ENCODE results near the gene PKD1.
A peak's percentile ranks its signal among the peaks of the same experiment; 100 is the strongest.
"Not testable (repeated sequence)": the region's sequence is repeated elsewhere in the genome, so short reads cannot be mapped to it uniquely, and the experiment has no call there.

PKD1 gene

GRCh38 chr16:2105291-2105690 lies 30.4 kb downstream of the PKD1 start:
- not testable (repeated sequence) for DNase-seq

- not testable (repeated sequence) for DNase-seq
These were observed 31.2 kb downstream of the PKD1 start for GRCh38 chr16:2104464-2104863.

- no peak for DNase-seq
These were observed 33.2 kb downstream of the PKD1 start for GRCh38 chr16:2102471-2102870.

GRCh38 chr16:2101581-2101980 lies 34.1 kb downstream of the PKD1 start:
- DNase-seq = not testable (repeated sequence)

- DNase-seq = not testable (repeated sequence)
These were observed 38.0 kb downstream of the PKD1 start for GRCh38 chr16:2097689-2098088.

GRCh38 chr16:2096853-2097595 lies 38.7 kb downstream of the PKD1 start:
- no peak for DNase-seq

GRCh38 chr16:2095918-2096582 lies 39.6 kb downstream of the PKD1 start:
- DNase-seq = no peak

GRCh38 chr16:2095315-2095853 lies 40.3 kb downstream of the PKD1 start:
- no peak for DNase-seq

GRCh38 chr16:2093793-2094192 lies 41.9 kb downstream of the PKD1 start:
- no peak for DNase-seq

- DNase-seq = no peak
These were observed 42.8 kb downstream of the PKD1 start for GRCh38 chr16:2092866-2093265.

- DNase-seq = no peak
These were observed 43.5 kb downstream of the PKD1 start for GRCh38 chr16:2092256-2092620.

GRCh38 chr16:2091547-2092255 lies 44.0 kb downstream of the PKD1 start:
- no peak for DNase-seq

- peak; percentile 40 for DNase-seq
These were observed 44.7 kb downstream of the PKD1 start for GRCh38 chr16:2090777-2091546.

- DNase-seq = no peak
These were observed 45.3 kb downstream of the PKD1 start for GRCh38 chr16:2090481-2090776.

- DNase-seq = no peak
These were observed 45.8 kb downstream of the PKD1 start for GRCh38 chr16:2089706-2090480.

- no peak for DNase-seq
These were observed 46.8 kb downstream of the PKD1 start for GRCh38 chr16:2088759-2089358.

- DNase-seq = no peak
These were observed 47.7 kb downstream of the PKD1 start for GRCh38 chr16:2087748-2088631.

GRCh38 chr16:2086812-2087747 lies 48.6 kb downstream of the PKD1 start:
- no peak for DNase-seq

- no peak for DNase-seq
These were observed 49.5 kb downstream of the PKD1 start for GRCh38 chr16:2086106-2086742.

Data from CD4-positive, alpha-beta T cell treated with Interleukin-17A for 1 hour (primary cell).